Neural cell (in vitro differentiated cells): ENCODE data around the gene AGK. TPM values are rescaled to one million over a fixed set of nuclear protein-coding genes. Genes with fewer than 3 reads are reported as not detected.
A peak's percentile ranks its signal among the peaks of the same experiment; 100 is the strongest.
"Not testable (repeated sequence)": the region's sequence is repeated elsewhere in the genome, so short reads cannot be mapped to it uniquely, and the experiment has no call there.

Experiments
- H2AFZ ChIP-seq: fragments of 200-600, 300-800 bp; sonication (generic), shearing (Covaris generic); 2 replicates; pipeline ENCODE4 v1.6.0; 2014; ENCODE audit warnings: low read depth, mild to moderate bottlenecking, antibody characterized with exemption, low read length, moderate library complexity
- H3F3A ChIP-seq: fragments of 200-600 bp; shearing (Covaris generic); 2 replicates; pipeline ENCODE4 v1.6.1; 2016; ENCODE audit warnings: mild to moderate bottlenecking, moderate library complexity, mixed read lengths, antibody characterized with exemption, low read length; ENCODE audit not compliant: insufficient read depth, poor library complexity, severe bottlenecking
- H3K27ac ChIP-seq: fragments of 200-600, 300-800 bp; sonication (generic), shearing (Covaris generic); 2 replicates; pipeline ENCODE4 v1.5.1; 2014; ENCODE audit warnings: mild to moderate bottlenecking, low read length, moderate library complexity
- H3K27me3 ChIP-seq: fragments of 300-800, 200-600 bp; sonication (generic), shearing (Covaris generic); 2 replicates; pipeline ENCODE4 v1.6.0; 2014; ENCODE audit warnings: mild to moderate bottlenecking, low read depth, low read length, moderate library complexity; ENCODE audit not compliant: insufficient read depth
- H3K36me3 ChIP-seq: fragments of 300-800, 200-600 bp; sonication (generic), shearing (Covaris generic); 2 replicates; pipeline ENCODE4 v1.5.1; 2014; ENCODE audit warnings: mild to moderate bottlenecking, antibody characterized with exemption, low read length, moderate library complexity; ENCODE audit not compliant: insufficient read depth
- H3K4me2 ChIP-seq: fragments of 300-800, 200-600 bp; sonication (generic), shearing (Covaris generic); 2 replicates; pipeline ENCODE4 v1.6.0; 2014; ENCODE audit warnings: mild to moderate bottlenecking, low read length
- H3K4me3 ChIP-seq: fragments of 300-800, 200-600 bp; sonication (generic), shearing (Covaris generic); 2 replicates; pipeline ENCODE4 v1.5.1; 2014; ENCODE audit warnings: mild to moderate bottlenecking, low read length, moderate library complexity
- H3K79me2 ChIP-seq: fragments of 200-600 bp; shearing (Covaris generic); replicated peaks from 2 replicates; pipeline ENCODE4 v1.6.0; 2014; ENCODE audit warnings: mild to moderate bottlenecking, low read length, moderate library complexity; ENCODE audit not compliant: insufficient read depth
- H3K9ac ChIP-seq: fragments of 300-800, 200-600 bp; sonication (generic), shearing (Covaris generic); 2 replicates; pipeline ENCODE4 v1.6.1; 2016; ENCODE audit warnings: mild to moderate bottlenecking, low read length, mixed read lengths
- H3K9me2 ChIP-seq: fragments of 200-600 bp; shearing (Covaris generic); 2 replicates; pipeline ENCODE4 v1.6.1; 2016; ENCODE audit warnings: mild to moderate bottlenecking, low read length, mixed read lengths; ENCODE audit not compliant: insufficient read depth
- H3K9me3 ChIP-seq: fragments of 200-600, 300-800 bp; sonication (generic), shearing (Covaris generic); 2 replicates; pipeline ENCODE4 v1.6.1; 2016; ENCODE audit warnings: mild to moderate bottlenecking, mixed run types, low read length, moderate library complexity, mixed read lengths
- H4K20me1 ChIP-seq: fragments of 200-600 bp; shearing (Covaris generic); 2 replicates; pipeline ENCODE4 v1.6.1; 2016; ENCODE audit warnings: mild to moderate bottlenecking, mixed run types; ENCODE audit not compliant: insufficient read depth
- CTCF ChIP-seq: fragments of 450-650 bp; IDR thresholded peaks from 2 replicates; pipeline ENCODE4 v1.5.1; 2014; ENCODE audit warnings: antibody characterized with exemption, mild to moderate bottlenecking, moderate library complexity; ENCODE audit not compliant: poor library complexity, severe bottlenecking
- EP300 ChIP-seq: fragments of 450-650 bp; conservative IDR thresholded peaks from 2 replicates; pipeline ENCODE4 v1.6.1; 2014; ENCODE audit warnings: antibody characterized with exemption, mild to moderate bottlenecking, moderate library complexity; ENCODE audit not compliant: poor library complexity, severe bottlenecking
- EZH2 ChIP-seq: fragments of 200-600, 300-800 bp; shearing (Covaris generic), sonication (generic); IDR thresholded peaks from 2 replicates; pipeline ENCODE4 v1.6.1; 2014; ENCODE audit warnings: antibody characterized with exemption, low read length, borderline replicate concordance, mild to moderate bottlenecking; ENCODE audit not compliant: insufficient read depth, poor library complexity, severe bottlenecking
- MXI1 ChIP-seq: fragments of 450-650 bp; conservative IDR thresholded peaks from 2 replicates; pipeline ENCODE4 v1.6.1; 2014; ENCODE audit warnings: antibody characterized with exemption, mild to moderate bottlenecking; ENCODE audit not compliant: poor library complexity, severe bottlenecking
- POLR2AphosphoS5 ChIP-seq: IDR thresholded peaks from 2 replicates; pipeline ENCODE4 v1.6.1; 2012
- RAD21 ChIP-seq: fragments of 450-650 bp; conservative IDR thresholded peaks from 2 replicates; pipeline ENCODE4 v1.6.1; 2014; ENCODE audit warnings: antibody characterized with exemption, mild to moderate bottlenecking, moderate library complexity
- REST ChIP-seq: IDR thresholded peaks from 2 replicates; pipeline ENCODE4 v1.6.1; 2012; ENCODE audit warnings: borderline replicate concordance
- SMC3 ChIP-seq: fragments of 450-650 bp; conservative IDR thresholded peaks from 2 replicates; pipeline ENCODE4 v1.6.1; 2014; ENCODE audit warnings: antibody characterized with exemption, mild to moderate bottlenecking, moderate library complexity; ENCODE audit not compliant: poor library complexity
- TAF1 ChIP-seq: IDR thresholded peaks from 2 replicates; pipeline ENCODE4 v1.6.1; 2012; ENCODE audit warnings: low read depth
- polyA plus RNA-seq: library from polyadenylated mRNA; depleted of rRNA; stranded (reverse); fragments of >200 nt; gene quantifications from 2 replicates; pipeline ENCODE4 v1.2.3, GENCODE V29; 2014

The AGK gene
- polyA plus RNA-seq, 1 donor from 2014 or later, result 59.8 TPM

GRCh38 chr7:141551782-141552181 is 572 bp downstream of the AGK start:
- Histone ChIP-seq H3K36me3 (no peaks in the 10 kb centered on the region), H3K27ac (no peak overlapping the region), H3K9ac (peak overlapping the region; percentile 70), H3K27me3 (no peaks in the 10 kb centered on the region), H3F3A (no peaks in the 10 kb centered on the region), H3K4me3 (peak overlapping the region; percentile 78), H3K9me3 (no peaks in the 10 kb centered on the region), H3K9me2 (no peaks in the 10 kb centered on the region), H4K20me1 (no peaks in the 10 kb centered on the region), H3K79me2 (peaks cover 10% of the 10 kb centered on the region), H2AFZ (peak overlapping the region; percentile 38), H3K4me2 (peak overlapping the region; percentile 47)
- TF ChIP-seq MXI1, result no peak
- TF ChIP-seq POLR2AphosphoS5, result no peak
- TF ChIP-seq CTCF, result no peak
- no peak for TF ChIP-seq SMC3
- TF ChIP-seq RAD21, result no peak
- no peak for TF ChIP-seq EP300
- TF ChIP-seq EZH2, result no peak
- no peak for TF ChIP-seq REST
- no peak for TF ChIP-seq TAF1

GRCh38 chr7:141557360-141557759 is 6.2 kb downstream of the AGK start:
- no peaks in the 10 kb centered on the region for H3F3A ChIP-seq
- no peak overlapping the region for H2AFZ ChIP-seq
- peaks cover 8% of the 10 kb centered on the region for H3K79me2 ChIP-seq
- H3K9ac ChIP-seq, result no peak overlapping the region
- no peak overlapping the region for H3K27ac ChIP-seq
- no peaks in the 10 kb centered on the region for H4K20me1 ChIP-seq
- H3K9me3 ChIP-seq, result peaks cover 7% of the 10 kb centered on the region
- no peak overlapping the region for H3K4me2 ChIP-seq
- H3K4me3 ChIP-seq, result no peak overlapping the region
- no peaks in the 10 kb centered on the region for H3K27me3 ChIP-seq
- peaks cover 4% of the 10 kb centered on the region for H3K36me3 ChIP-seq
- TF ChIP-seq POLR2AphosphoS5 (no peak), SMC3 (no peak), EP300 (no peak), TAF1 (no peak), REST (no peak), MXI1 (no peak), RAD21 (no peak), EZH2 (no peak), CTCF (no peak)
- H3K9me2 ChIP-seq, result no peaks in the 10 kb centered on the region

GRCh38 chr7:141557831-141558531 is 6.8 kb downstream of the AGK start:
- not testable (repeated sequence) for H3K9me2 ChIP-seq, H3K79me2 ChIP-seq, H3K27ac ChIP-seq, H3F3A ChIP-seq, H3K9ac ChIP-seq, H3K4me3 ChIP-seq, H3K27me3 ChIP-seq, H3K9me3 ChIP-seq, H3K36me3 ChIP-seq, H4K20me1 ChIP-seq, H3K4me2 ChIP-seq, H2AFZ ChIP-seq
